PC-9 (cell line): Measurements from ENCODE around the gene ITK.

Experiments
- CTCF ChIP-seq: fragments of 200-600 bp; sonication (generic); conservative IDR thresholded peaks from 2 replicates; pipeline ENCODE4 v1.6.1; 2017; ENCODE audit warnings: mixed run types, antibody characterized with exemption, mild to moderate bottlenecking, moderate library complexity
- EZH2 ChIP-seq: fragments of 200-600 bp; sonication (generic); IDR thresholded peaks from 2 replicates; pipeline ENCODE4 v1.8.0; 2017; ENCODE audit warnings: antibody characterized with exemption, low read depth

GRCh38 chr5:157166214-157167213 lies 14.1 kb upstream of the ITK start, which contains the start of gene GARIN3:
- TF ChIP-seq CTCF = no peak
- TF ChIP-seq EZH2 = no peak
